Measurements from ENCODE around the gene NPAS2.

GRCh38 chr2:100821255-100821910 lies 1.4 kb downstream of the NPAS2 start:
- no peak for TF ChIP-seq POLR2A (IDR thresholded peaks at IDR 0.05)
- no peak for TF ChIP-seq CTCF (IDR thresholded peaks at IDR 0.05)
